Mesothelial cell of epicardium (in vitro differentiated cells): ENCODE data around the gene AGA. TPM values are rescaled to one million over a fixed set of nuclear protein-coding genes. Genes with fewer than 3 reads are reported as not detected.

Experiments used
- DNase-seq, 2 experiments: peaks; one replicate each; pipeline ENCODE4 v3.0.0; 2021; ENCODE audit warnings: low spot score in 2 of 2; ENCODE audit not compliant: unreplicated experiment in 2 of 2
- H3K27ac Mint-ChIP-seq: 2 replicates; pipeline ENCODE4 v1.8.0; 2021; ENCODE audit warnings: mixed read lengths
- H3K27me3 Mint-ChIP-seq: 2 replicates; pipeline ENCODE4 v1.8.0; 2021; ENCODE audit warnings: low read depth, mixed read lengths
- H3K36me3 Mint-ChIP-seq: 2 replicates; pipeline ENCODE4 v1.8.0; 2021; ENCODE audit warnings: mixed read lengths
- H3K4me1 Mint-ChIP-seq: 2 replicates; pipeline ENCODE4 v1.8.0; 2021; ENCODE audit warnings: mixed read lengths
- H3K4me3 Mint-ChIP-seq: 2 replicates; pipeline ENCODE4 v1.8.0; 2021; ENCODE audit warnings: mild to moderate bottlenecking, moderate library complexity, mixed read lengths
- H3K9me3 Mint-ChIP-seq: 2 replicates; pipeline ENCODE4 v1.8.0; 2021; ENCODE audit warnings: mixed read lengths
- total RNA-seq: library from RNA; stranded (reverse); gene quantifications from 3 replicates; pipeline ENCODE4 v1.2.1, GENCODE V29; 2021
- TF ChIP-seq, protein P1 (sequence below): fragments of 200-600 bp; sonication (generic); IDR thresholded peaks from one replicate; pipeline ENCODE4 v1.5.0; 2021; ENCODE audit warnings: antibody characterized with exemption; ENCODE audit not compliant: unreplicated experiment

The AGA gene
- total RNA-seq, 1 donor from 2014 or later = 15.8 TPM

- H3K27ac Mint-ChIP-seq = no peak overlapping the region
- DNase-seq = no peak
- H3K27me3 Mint-ChIP-seq = no peaks in the 10 kb centered on the region
- H3K36me3 Mint-ChIP-seq = no peaks in the 10 kb centered on the region
- peaks cover 21% of the 10 kb centered on the region for H3K9me3 Mint-ChIP-seq
- H3K4me1 Mint-ChIP-seq = peaks cover 4% of the 10 kb centered on the region
- H3K4me3 Mint-ChIP-seq = no peak overlapping the region
- TF ChIP-seq, protein P1, sequence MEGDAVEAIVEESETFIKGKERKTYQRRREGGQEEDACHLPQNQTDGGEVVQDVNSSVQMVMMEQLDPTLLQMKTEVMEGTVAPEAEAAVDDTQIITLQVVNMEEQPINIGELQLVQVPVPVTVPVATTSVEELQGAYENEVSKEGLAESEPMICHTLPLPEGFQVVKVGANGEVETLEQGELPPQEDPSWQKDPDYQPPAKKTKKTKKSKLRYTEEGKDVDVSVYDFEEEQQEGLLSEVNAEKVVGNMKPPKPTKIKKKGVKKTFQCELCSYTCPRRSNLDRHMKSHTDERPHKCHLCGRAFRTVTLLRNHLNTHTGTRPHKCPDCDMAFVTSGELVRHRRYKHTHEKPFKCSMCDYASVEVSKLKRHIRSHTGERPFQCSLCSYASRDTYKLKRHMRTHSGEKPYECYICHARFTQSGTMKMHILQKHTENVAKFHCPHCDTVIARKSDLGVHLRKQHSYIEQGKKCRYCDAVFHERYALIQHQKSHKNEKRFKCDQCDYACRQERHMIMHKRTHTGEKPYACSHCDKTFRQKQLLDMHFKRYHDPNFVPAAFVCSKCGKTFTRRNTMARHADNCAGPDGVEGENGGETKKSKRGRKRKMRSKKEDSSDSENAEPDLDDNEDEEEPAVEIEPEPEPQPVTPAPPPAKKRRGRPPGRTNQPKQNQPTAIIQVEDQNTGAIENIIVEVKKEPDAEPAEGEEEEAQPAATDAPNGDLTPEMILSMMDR = no peak
Measured at GRCh38 chr4:177410566-177410965, 31.7 kb downstream of the AGA start.

GRCh38 chr4:177408023-177408422, 34.2 kb downstream of the AGA start:
- Mint-ChIP-seq H3K27me3 (no peaks in the 10 kb centered on the region), H3K36me3 (no peaks in the 10 kb centered on the region), H3K4me1 (peaks cover 28% of the 10 kb centered on the region), H3K4me3 (no peak overlapping the region), H3K27ac (no peak overlapping the region), H3K9me3 (peaks cover 16% of the 10 kb centered on the region)
- TF ChIP-seq, protein P1 = no peak
- DNase-seq = no peak

DNA sequence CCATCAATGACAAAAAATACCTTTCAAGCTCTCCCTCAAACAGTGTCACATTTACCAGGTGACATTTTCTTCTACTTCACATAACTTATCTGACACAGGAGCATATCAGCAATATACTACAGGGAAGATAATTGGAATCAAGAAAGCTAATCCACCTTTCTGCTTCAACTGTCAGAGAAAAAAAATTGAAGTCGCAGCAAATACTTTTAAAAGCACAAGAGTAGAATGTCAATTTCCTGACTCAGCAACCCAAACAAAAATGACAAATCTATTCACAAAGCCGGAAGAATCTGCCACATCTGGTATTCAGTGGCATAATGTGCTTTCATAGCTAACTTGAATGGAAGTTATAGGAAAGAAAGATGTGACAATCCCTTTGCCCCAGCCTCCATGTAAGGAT, 36.7 kb downstream of the AGA start:
- Mint-ChIP-seq H3K36me3 (no peaks in the 10 kb centered on the region), H3K9me3 (peaks cover 16% of the 10 kb centered on the region), H3K4me1 (peaks cover 31% of the 10 kb centered on the region), H3K4me3 (no peak overlapping the region), H3K27ac (no peak overlapping the region), H3K27me3 (no peaks in the 10 kb centered on the region)
- DNase-seq = no peak
- TF ChIP-seq, protein P1 = no peak

- TF ChIP-seq, protein P1 = no peak
- Mint-ChIP-seq H3K36me3 (no peaks in the 10 kb centered on the region), H3K4me3 (no peak overlapping the region), H3K4me1 (peaks cover 31% of the 10 kb centered on the region), H3K27me3 (no peaks in the 10 kb centered on the region), H3K27ac (no peak overlapping the region), H3K9me3 (peaks cover 16% of the 10 kb centered on the region)
- no peak for DNase-seq
Measured at GRCh38 chr4:177404986-177405385, 37.3 kb downstream of the AGA start.

DNA sequence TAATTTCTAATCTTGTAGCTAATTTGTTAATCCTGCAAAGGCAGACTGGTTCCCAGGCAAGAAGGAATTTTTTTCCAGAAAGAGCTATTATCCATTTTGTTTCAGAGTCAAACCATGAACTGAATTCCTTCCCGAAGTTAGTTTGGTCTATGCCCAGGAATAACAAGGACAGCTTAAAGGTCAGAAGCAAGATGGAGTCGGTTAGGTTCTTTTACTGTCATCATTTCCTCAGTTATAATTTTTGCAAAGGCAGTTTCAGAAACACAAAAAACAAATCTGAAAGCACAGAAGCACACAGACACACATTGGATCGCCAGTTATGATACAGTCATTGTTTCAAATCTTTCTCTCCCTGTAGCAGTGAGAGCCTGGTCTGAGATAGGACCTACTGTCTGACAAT, 37.9 kb downstream of the AGA start:
- peaks cover 31% of the 10 kb centered on the region for H3K4me1 Mint-ChIP-seq
- peaks cover 11% of the 10 kb centered on the region for H3K9me3 Mint-ChIP-seq
- H3K27ac Mint-ChIP-seq = no peak overlapping the region
- TF ChIP-seq, protein P1 = no peak
- no peaks in the 10 kb centered on the region for H3K36me3 Mint-ChIP-seq
- no peak overlapping the region for H3K4me3 Mint-ChIP-seq
- H3K27me3 Mint-ChIP-seq = no peaks in the 10 kb centered on the region
- DNase-seq = no peak

GRCh38 chr4:177403746-177404145, 38.5 kb downstream of the AGA start:
- H3K9me3 Mint-ChIP-seq = peaks cover 7% of the 10 kb centered on the region
- H3K27me3 Mint-ChIP-seq = no peaks in the 10 kb centered on the region
- H3K4me1 Mint-ChIP-seq = peaks cover 31% of the 10 kb centered on the region
- no peak for DNase-seq
- peak overlapping the region; percentile 5 for H3K27ac Mint-ChIP-seq
- TF ChIP-seq, protein P1 = no peak
- H3K4me3 Mint-ChIP-seq = no peak overlapping the region
- H3K36me3 Mint-ChIP-seq = no peaks in the 10 kb centered on the region
